HepG2 (cell line): Measurements from ENCODE around the gene PSORS1C2. TPM values are rescaled to one million over a fixed set of nuclear protein-coding genes. Genes with fewer than 3 reads are reported as not detected.

Experiments used
- ATAC-seq: fragments of 200-7000 bp; cut with Tn5 transposase; 3 replicates; pipeline ENCODE4 v1.9.1; 2020; ENCODE audit warnings: mild to moderate bottlenecking, moderate library complexity
- BruUV-seq: library from RNA; stranded (reverse); fragments of 400-500 nt; replicated peaks from 2 replicates; lab custom pipeline; 2021; lab: Mats Ljungman, UMichigan
- CTCF ChIA-PET: fragments of 300-600 bp; formaldehyde crosslinking; extraction: SDS; loops from one replicate; lab custom pipeline; 2021; ENCODE audit warnings: low total read pairs, inconsistent platforms, low intra/inter-chr PET ratio; lab: Yijun Ruan, JAX
- POLR2A ChIA-PET: fragments of 350-600 bp; sonication (Branson Sonifier 250); formaldehyde crosslinking; loops from one replicate; lab custom pipeline; 2020; ENCODE audit warnings: antibody characterized with exemption, inconsistent platforms; lab: Yijun Ruan, JAX
- DNase-seq: peaks from one replicate; pipeline ENCODE4 v3.0.0-alpha.2; 2015; ENCODE audit warnings: low spot score
- FAIRE-seq: peaks from 3 replicates; lab custom pipeline; 2011; peaks lifted over from hg19 to GRCh38; lab: Jason Lieb, UNC
- H2AFZ ChIP-seq: one replicate; pipeline ENCODE4 v1.6.1; 2011; ENCODE audit warnings: low read length, inconsistent platforms
- H3K27ac ChIP-seq: fragments of 300-600 bp; 3 replicates; pipeline ENCODE4 v1.8.0; 2011; ENCODE audit warnings: mixed run types, mild to moderate bottlenecking, mixed read lengths, low read length, inconsistent platforms; ENCODE audit not compliant: insufficient read depth; ENCODE audit errors: extremely low read length
- H3K27me3 ChIP-seq, 2 experiments: fragments of 200-600 bp in 1 of 2; 2 replicates in 1 of 2; 3 replicates in 1 of 2; pipeline versions ENCODE4 v1.6.0 to v1.8.0; 2011; ENCODE audit warnings: low read length in 2 of 2, mild to moderate bottlenecking in 2 of 2, moderate library complexity in 2 of 2, inconsistent platforms in 1 of 2; ENCODE audit not compliant: insufficient read depth in 2 of 2, control insufficient read depth in 1 of 2
- H3K36me3 ChIP-seq, 2 experiments: fragments of 200-600 bp in 1 of 2; replicated peaks in 1 of 2; 2 replicates in 1 of 2; 3 replicates in 1 of 2; pipeline versions ENCODE4 v1.5.1 to v1.8.0; 2011; ENCODE audit warnings: low read length in 2 of 2, inconsistent platforms in 1 of 2; ENCODE audit not compliant: insufficient read depth in 2 of 2, control insufficient read depth in 1 of 2
- H3K4me1 ChIP-seq: 2 replicates; pipeline ENCODE4 v1.5.1; 2012; ENCODE audit warnings: low read length, inconsistent platforms; ENCODE audit not compliant: insufficient read depth
- H3K4me2 ChIP-seq: 2 replicates; pipeline ENCODE4 v1.6.0; 2011; ENCODE audit warnings: low read depth, low read length, inconsistent platforms
- H3K4me3 ChIP-seq, 3 experiments: fragments of 200-600 bp in 1 of 3; sonication (generic), shearing (Covaris generic) in 1 of 3; replicated peaks in 1 of 3; 2 replicates each; pipeline ENCODE4 v1.5.1; 2011 to 2016; ENCODE audit warnings: low read length in 3 of 3, inconsistent platforms in 2 of 3, low read depth in 2 of 3, mild to moderate bottlenecking in 2 of 3, control low read depth in 1 of 3, mixed read lengths in 1 of 3; ENCODE audit not compliant: insufficient read depth in 1 of 3
- H3K79me2 ChIP-seq: one replicate; pipeline ENCODE4 v1.6.1; 2011; ENCODE audit warnings: low read length, inconsistent platforms; ENCODE audit not compliant: insufficient read depth
- H3K9ac ChIP-seq: 2 replicates; pipeline ENCODE4 v1.6.0; 2011; ENCODE audit warnings: mild to moderate bottlenecking, low read depth, low read length, inconsistent platforms; ENCODE audit not compliant: insufficient read depth
- H3K9me3 ChIP-seq: 2 replicates; pipeline ENCODE4 v1.5.1; 2012; ENCODE audit warnings: mild to moderate bottlenecking, low read length
- H4K20me1 ChIP-seq: 2 replicates; pipeline ENCODE4 v1.6.0; 2011; ENCODE audit warnings: inconsistent platforms, mild to moderate bottlenecking, low read length, moderate library complexity; ENCODE audit not compliant: insufficient read depth
- AKAP8 ChIP-seq: sonication (generic); formaldehyde crosslinking; IDR thresholded peaks from 2 replicates; pipeline ENCODE4 v1.5.1; 2020; ENCODE audit warnings: mild to moderate bottlenecking, missing genetic modification reagents
- ESRRA ChIP-seq: sonication (generic); formaldehyde crosslinking; IDR thresholded peaks from 2 replicates; pipeline ENCODE4 v1.5.1; 2020; ENCODE audit warnings: mild to moderate bottlenecking, low read depth, missing genetic modification reagents
- GATAD1 ChIP-seq: IDR thresholded peaks from 2 replicates; pipeline ENCODE4 v1.6.1; 2016; ENCODE audit warnings: missing genetic modification reagents, missing compliant biosample characterization
- NR2C2 ChIP-seq: sonication (generic); formaldehyde crosslinking; IDR thresholded peaks from 2 replicates; pipeline ENCODE4 v1.4.0; 2020; ENCODE audit warnings: missing genetic modification reagents, mild to moderate bottlenecking, moderate library complexity, borderline replicate concordance
- SALL1 ChIP-seq: sonication (generic); formaldehyde crosslinking; IDR thresholded peaks from 2 replicates; pipeline ENCODE4 v1.8.0; 2022; ENCODE audit warnings: mild to moderate bottlenecking, missing genetic modification reagents
- SMARCE1 ChIP-seq: fragments of 450-650 bp; IDR thresholded peaks from 2 replicates; pipeline ENCODE4 v1.6.1; 2017; ENCODE audit warnings: borderline replicate concordance
- ZKSCAN8 ChIP-seq: IDR thresholded peaks from 2 replicates; pipeline ENCODE4 v1.6.1; 2016; ENCODE audit warnings: borderline replicate concordance, missing genetic modification reagents, missing compliant biosample characterization
- ZNF552 ChIP-seq: sonication (generic); formaldehyde crosslinking; IDR thresholded peaks from 2 replicates; pipeline ENCODE4 v1.9.0; 2022; ENCODE audit warnings: missing genetic modification reagents, mild to moderate bottlenecking, borderline replicate concordance
- ZNF768 ChIP-seq: sonication (generic); formaldehyde crosslinking; IDR thresholded peaks from 2 replicates; pipeline ENCODE4 v1.4.0; 2020; ENCODE audit warnings: missing genetic modification reagents
- ZNF841 ChIP-seq: sonication (generic); formaldehyde crosslinking; IDR thresholded peaks from 2 replicates; pipeline ENCODE4 v1.8.1; 2023; ENCODE audit warnings: missing genetic modification reagents, borderline replicate concordance
- ZSCAN25 ChIP-seq: sonication (generic); formaldehyde crosslinking; IDR thresholded peaks from 2 replicates; pipeline ENCODE4 v1.8.0; 2022; ENCODE audit warnings: mild to moderate bottlenecking, missing genetic modification reagents
- WGBS: methylation state at CpG from one replicate; pipeline ENCODE4 v1.1.6; 2017; ENCODE audit warnings: low lambda C conversion rate; 5-methylcytosine and 5-hydroxymethylcytosine counted together
- in situ Hi-C: cut with HindIII; loops from 2 replicates; pipeline ENCODE4 v1.10.0; 2017; ENCODE audit warnings: low pct_unique_long_range_greater_than_20kb; ENCODE audit not compliant: extremely low pct_ligation_motif_present
- intact Hi-C: fragments of 100-400 bp; cut with micrococcal nuclease; formaldehyde crosslinking; loops from one replicate; pipeline ENCODE4 v1.10.0; 2022; ENCODE audit not compliant: unreplicated experiment
- polyA plus RNA-seq, 8 experiments: library from polyadenylated mRNA; depleted of rRNA in 3 of 8; stranded (reverse) in 7 of 8; unstranded in 1 of 8; fragments of >200 nt; fragmentation: Illumina TruSeq in 4 of 8; extraction: Trizol in 4 of 8; gene quantifications; 2 replicates each; pipeline versions ENCODE4 v1.2.1 to v1.2.3, GENCODE V29; 2011 to 2016; ENCODE audit warnings: low read depth in 4 of 8, missing spikeins in 1 of 8, mixed read lengths in 1 of 8; ENCODE audit not compliant: insufficient read depth in 1 of 8
- total RNA-seq, 5 experiments: library from RNA; depleted of rRNA; stranded (reverse); fragments of >200 nt; fragmentation: Illumina TruSeq; extraction: Trizol; gene quantifications; 2 replicates each; pipeline ENCODE4 v1.2.3, GENCODE V29; 2016; ENCODE audit warnings: low read depth in 1 of 5
- TF ChIP-seq, protein P1 (sequence below): sonication (generic); formaldehyde crosslinking; IDR thresholded peaks from 2 replicates; pipeline ENCODE4 v1.5.0; 2020; ENCODE audit warnings: missing genetic modification reagents
- TF ChIP-seq, protein P2 (sequence below): sonication (generic); formaldehyde crosslinking; conservative IDR thresholded peaks from 2 replicates; pipeline ENCODE4 v1.8.0; 2022; ENCODE audit warnings: mild to moderate bottlenecking, moderate library complexity, missing genetic modification reagents
- TF ChIP-seq, protein P3 (sequence below): sonication (generic); formaldehyde crosslinking; IDR thresholded peaks from 2 replicates; pipeline ENCODE4 v1.8.1; 2023; ENCODE audit warnings: missing genetic modification reagents, mild to moderate bottlenecking, borderline replicate concordance

PSORS1C2 gene
- total and polyA plus RNA-seq, 2 of the 13 experiments (the other 11 are each of a cell fraction or from before 2014, with no cell fraction given): not detected

DNA sequence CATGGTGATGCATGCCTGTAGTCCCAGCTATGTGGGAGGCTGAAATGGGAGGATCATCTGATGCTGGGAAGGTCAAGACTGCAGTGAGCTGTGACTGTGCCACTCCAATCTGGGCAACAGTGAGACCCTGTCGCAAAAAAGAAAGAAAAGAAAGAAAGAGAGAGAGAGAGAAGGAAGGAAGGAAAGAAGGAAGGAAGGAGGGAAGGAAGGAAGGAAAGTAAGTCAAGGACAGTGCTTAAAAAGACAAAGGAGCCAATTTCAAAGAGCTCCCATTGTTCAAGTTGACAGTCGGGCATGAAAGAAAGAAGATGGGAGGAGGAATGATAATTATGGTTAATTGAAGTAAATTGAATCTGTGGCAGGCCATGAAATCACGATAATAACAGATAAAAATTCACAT, 42.7 kb downstream of the PSORS1C2 start:
- no peaks in the 10 kb centered on the region for H3K9me3 ChIP-seq
- H2AFZ ChIP-seq: no peak overlapping the region
- H3K4me2 ChIP-seq: no peak overlapping the region
- H3K79me2 ChIP-seq: no peaks in the 10 kb centered on the region
- no peak overlapping the region for H3K27ac ChIP-seq
- TF ChIP-seq ESRRA (CRISPR knock-in tag) (no peak), AKAP8 (CRISPR knock-in tag) (no peak)
- peaks cover 48% of the 10 kb centered on the region for H3K4me1 ChIP-seq
- WGBS: 56% methylated on average over 3 of the region's 3 CpGs
- DNase-seq (no peak), FAIRE-seq (no peak), ATAC-seq (no peak)
- ChIA-PET POLR2A (no interaction called here), CTCF (no interaction called here)
- BruUV-seq: no TSS peak
- H3K4me3 ChIP-seq: no peak overlapping the region
- in situ Hi-C loops (loop anchor here (25.0 kb wide), 2 partner anchors 409 to 634 kb away; partner anchors contain the start of genes NRM and PPP1R18), intact Hi-C loops (no loop called here)
- H3K9ac ChIP-seq: no peak overlapping the region
- no peaks in the 10 kb centered on the region for H3K27me3 ChIP-seq
- no peaks in the 10 kb centered on the region for H4K20me1 ChIP-seq
- no peaks in the 10 kb centered on the region for H3K36me3 ChIP-seq

DNA sequence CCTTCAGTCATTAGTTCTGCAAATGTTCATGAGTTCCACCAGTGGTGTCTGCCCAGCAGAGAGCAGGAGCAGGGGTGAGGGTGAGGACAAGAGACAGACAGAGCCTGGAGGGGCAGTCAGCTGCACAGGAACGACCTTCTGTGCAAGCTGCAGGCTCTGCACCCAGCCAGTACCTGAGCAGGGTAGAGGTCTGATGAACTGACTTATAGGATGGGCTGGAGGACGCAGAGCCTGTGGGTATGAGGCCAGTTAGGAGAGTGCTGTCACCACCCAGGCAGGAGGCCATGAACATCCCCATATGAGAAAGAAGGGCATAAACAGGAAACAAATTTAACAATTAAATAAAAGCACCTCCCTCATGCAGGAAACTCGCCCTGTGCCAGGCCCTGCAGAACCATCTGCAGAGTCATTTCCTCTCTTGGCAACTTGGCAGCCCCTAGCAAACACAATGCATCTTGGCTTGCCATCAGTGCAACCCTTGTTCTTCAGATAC, 44.4 kb downstream of the PSORS1C2 start:
- CTCF ChIA-PET: no interaction called here
- H3K4me3 ChIP-seq: no peak overlapping the region
- H3K4me1 ChIP-seq: peaks cover 56% of the 10 kb centered on the region
- H3K9ac ChIP-seq: no peak overlapping the region
- intact Hi-C loops: no loop called here
- H3K79me2 ChIP-seq: no peaks in the 10 kb centered on the region
- POLR2A ChIA-PET: no interaction called here
- no peak overlapping the region for H2AFZ ChIP-seq
- TF ChIP-seq ZNF768 (CRISPR knock-in tag): 0 out of 2 replicates have a peak, but pooled peaks have one; percentile 24
- TF ChIP-seq NR2C2: no peak
- TF ChIP-seq, protein P1, sequence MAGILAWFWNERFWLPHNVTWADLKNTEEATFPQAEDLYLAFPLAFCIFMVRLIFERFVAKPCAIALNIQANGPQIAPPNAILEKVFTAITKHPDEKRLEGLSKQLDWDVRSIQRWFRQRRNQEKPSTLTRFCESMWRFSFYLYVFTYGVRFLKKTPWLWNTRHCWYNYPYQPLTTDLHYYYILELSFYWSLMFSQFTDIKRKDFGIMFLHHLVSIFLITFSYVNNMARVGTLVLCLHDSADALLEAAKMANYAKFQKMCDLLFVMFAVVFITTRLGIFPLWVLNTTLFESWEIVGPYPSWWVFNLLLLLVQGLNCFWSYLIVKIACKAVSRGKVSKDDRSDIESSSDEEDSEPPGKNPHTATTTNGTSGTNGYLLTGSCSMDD (CRISPR knock-in tag): no peak
- TF ChIP-seq SMARCE1: no peak
- TF ChIP-seq SALL1 (CRISPR knock-in tag): peak; percentile 14; the same call in 1 of the 2 replicates
- no peak for TF ChIP-seq GATAD1
- TF ChIP-seq, protein P2, sequence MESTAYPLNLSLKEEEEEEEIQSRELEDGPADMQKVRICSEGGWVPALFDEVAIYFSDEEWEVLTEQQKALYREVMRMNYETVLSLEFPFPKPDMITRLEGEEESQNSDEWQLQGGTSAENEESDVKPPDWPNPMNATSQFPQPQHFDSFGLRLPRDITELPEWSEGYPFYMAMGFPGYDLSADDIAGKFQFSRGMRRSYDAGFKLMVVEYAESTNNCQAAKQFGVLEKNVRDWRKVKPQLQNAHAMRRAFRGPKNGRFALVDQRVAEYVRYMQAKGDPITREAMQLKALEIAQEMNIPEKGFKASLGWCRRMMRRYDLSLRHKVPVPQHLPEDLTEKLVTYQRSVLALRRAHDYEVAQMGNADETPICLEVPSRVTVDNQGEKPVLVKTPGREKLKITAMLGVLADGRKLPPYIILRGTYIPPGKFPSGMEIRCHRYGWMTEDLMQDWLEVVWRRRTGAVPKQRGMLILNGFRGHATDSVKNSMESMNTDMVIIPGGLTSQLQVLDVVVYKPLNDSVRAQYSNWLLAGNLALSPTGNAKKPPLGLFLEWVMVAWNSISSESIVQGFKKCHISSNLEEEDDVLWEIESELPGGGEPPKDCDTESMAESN (CRISPR knock-in tag): no peak
- TF ChIP-seq, protein P3, sequence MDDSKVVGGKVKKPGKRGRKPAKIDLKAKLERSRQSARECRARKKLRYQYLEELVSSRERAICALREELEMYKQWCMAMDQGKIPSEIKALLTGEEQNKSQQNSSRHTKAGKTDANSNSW (CRISPR knock-in tag): no peak
- no peak for TF ChIP-seq ZNF841
- TF ChIP-seq ZNF552 (CRISPR knock-in tag): no peak
- no peak for TF ChIP-seq ZSCAN25 (CRISPR knock-in tag)
- TF ChIP-seq ZKSCAN8 (CRISPR knock-in tag): no peak
- FAIRE-seq (no peak), ATAC-seq (peak; percentile 70), DNase-seq (no peak)
- no peak overlapping the region for H3K27ac ChIP-seq
- no peaks in the 10 kb centered on the region for H3K36me3 ChIP-seq
- no peaks in the 10 kb centered on the region for H4K20me1 ChIP-seq
- 33% methylated on average over 3 of the region's 3 CpGs for WGBS
- in situ Hi-C loops: loop anchor here (25.0 kb wide), 2 partner anchors 407 to 632 kb away; partner anchors contain the start of genes NRM and PPP1R18
- H3K4me2 ChIP-seq: no peak overlapping the region; the same call in 1 of the 2 replicates
- no peaks in the 10 kb centered on the region for H3K27me3 ChIP-seq
- BruUV-seq: no TSS peak
- H3K9me3 ChIP-seq: no peaks in the 10 kb centered on the region
